PFSK-1 (cell line): ENCODE measurements around the gene ACADM.

Experiments
- FOXP2 ChIP-seq: optimal IDR thresholded peaks from 2 replicates; pipeline ENCODE3; 2011; ENCODE audit warnings: borderline replicate concordance, control low read depth, inconsistent platforms; ENCODE audit not compliant: insufficient read depth; ENCODE audit errors: extremely low read length, extremely low read depth
- POLR2AphosphoS5 ChIP-seq: IDR thresholded peaks from 2 replicates; pipeline ENCODE4 v1.6.1; 2012; ENCODE audit warnings: low read depth, mild to moderate bottlenecking, control low read depth, low read length, moderate library complexity
- SIN3A ChIP-seq: IDR thresholded peaks from 2 replicates; pipeline ENCODE4 v1.6.1; 2012; ENCODE audit warnings: mild to moderate bottlenecking, low read length, moderate library complexity, borderline replicate concordance; ENCODE audit not compliant: insufficient read depth
- TAF1 ChIP-seq: IDR thresholded peaks from 2 replicates; pipeline ENCODE4 v1.6.1; 2012; ENCODE audit warnings: low read length, control low read depth, borderline replicate concordance; ENCODE audit not compliant: insufficient read depth
- TF ChIP-seq, protein P1 (sequence below), 2 experiments: IDR thresholded peaks; 2 replicates each; pipeline versions ENCODE4 v1.6.1 to v1.8.0; 2011 to 2012; ENCODE audit warnings: low read depth in 2 of 2, low read length in 2 of 2, control low read depth in 1 of 2, inconsistent platforms in 1 of 2, mild to moderate bottlenecking in 1 of 2, moderate library complexity in 1 of 2; ENCODE audit not compliant: insufficient read depth in 1 of 2

Gene ACADM

DNA sequence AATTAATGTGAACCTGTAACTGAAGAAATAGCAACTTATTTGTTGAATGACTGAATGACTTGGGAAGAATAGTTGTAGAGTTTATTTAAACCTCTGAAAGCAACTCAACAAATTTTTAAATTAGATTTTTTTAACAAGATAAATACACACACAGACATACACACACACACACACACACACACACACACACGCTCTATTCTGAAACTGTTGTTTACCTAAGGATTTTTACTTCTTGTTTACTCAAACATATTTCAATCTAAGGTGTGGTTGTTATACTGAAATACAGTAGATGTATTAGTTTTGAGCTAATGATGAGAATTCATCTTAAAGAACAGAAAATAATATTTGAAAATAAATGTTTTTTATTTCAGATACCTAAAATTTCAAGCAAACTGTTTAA lies 11.5 kb downstream of the ACADM start:
- TF ChIP-seq FOXP2 (no peak), SIN3A (no peak), TAF1 (no peak), POLR2AphosphoS5 (no peak)
- TF ChIP-seq, protein P1, sequence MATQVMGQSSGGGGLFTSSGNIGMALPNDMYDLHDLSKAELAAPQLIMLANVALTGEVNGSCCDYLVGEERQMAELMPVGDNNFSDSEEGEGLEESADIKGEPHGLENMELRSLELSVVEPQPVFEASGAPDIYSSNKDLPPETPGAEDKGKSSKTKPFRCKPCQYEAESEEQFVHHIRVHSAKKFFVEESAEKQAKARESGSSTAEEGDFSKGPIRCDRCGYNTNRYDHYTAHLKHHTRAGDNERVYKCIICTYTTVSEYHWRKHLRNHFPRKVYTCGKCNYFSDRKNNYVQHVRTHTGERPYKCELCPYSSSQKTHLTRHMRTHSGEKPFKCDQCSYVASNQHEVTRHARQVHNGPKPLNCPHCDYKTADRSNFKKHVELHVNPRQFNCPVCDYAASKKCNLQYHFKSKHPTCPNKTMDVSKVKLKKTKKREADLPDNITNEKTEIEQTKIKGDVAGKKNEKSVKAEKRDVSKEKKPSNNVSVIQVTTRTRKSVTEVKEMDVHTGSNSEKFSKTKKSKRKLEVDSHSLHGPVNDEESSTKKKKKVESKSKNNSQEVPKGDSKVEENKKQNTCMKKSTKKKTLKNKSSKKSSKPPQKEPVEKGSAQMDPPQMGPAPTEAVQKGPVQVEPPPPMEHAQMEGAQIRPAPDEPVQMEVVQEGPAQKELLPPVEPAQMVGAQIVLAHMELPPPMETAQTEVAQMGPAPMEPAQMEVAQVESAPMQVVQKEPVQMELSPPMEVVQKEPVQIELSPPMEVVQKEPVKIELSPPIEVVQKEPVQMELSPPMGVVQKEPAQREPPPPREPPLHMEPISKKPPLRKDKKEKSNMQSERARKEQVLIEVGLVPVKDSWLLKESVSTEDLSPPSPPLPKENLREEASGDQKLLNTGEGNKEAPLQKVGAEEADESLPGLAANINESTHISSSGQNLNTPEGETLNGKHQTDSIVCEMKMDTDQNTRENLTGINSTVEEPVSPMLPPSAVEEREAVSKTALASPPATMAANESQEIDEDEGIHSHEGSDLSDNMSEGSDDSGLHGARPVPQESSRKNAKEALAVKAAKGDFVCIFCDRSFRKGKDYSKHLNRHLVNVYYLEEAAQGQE (IDR thresholded peaks at IDR 0.05; ENCODE audit: insufficient read depth in 1 of 2, low read depth in 2 of 2, low read length in 2 of 2): no peak

- TF ChIP-seq POLR2AphosphoS5 (no peak), TAF1 (no peak), FOXP2 (no peak), SIN3A (no peak)
- TF ChIP-seq, protein P1 (IDR thresholded peaks at IDR 0.05; ENCODE audit: insufficient read depth in 1 of 2, low read depth in 2 of 2, low read length in 2 of 2): no peak
These were observed 17.6 kb downstream of the ACADM start for GRCh38 chr1:75742047-75742625.

GRCh38 chr1:75745276-75745675 lies 20.8 kb downstream of the ACADM start:
- TF ChIP-seq POLR2AphosphoS5: no peak
- no peak for TF ChIP-seq TAF1
- TF ChIP-seq, protein P1 (IDR thresholded peaks at IDR 0.05; ENCODE audit: insufficient read depth in 1 of 2, low read depth in 2 of 2, low read length in 2 of 2): no peak
- TF ChIP-seq FOXP2: no peak
- TF ChIP-seq SIN3A: no peak

DNA sequence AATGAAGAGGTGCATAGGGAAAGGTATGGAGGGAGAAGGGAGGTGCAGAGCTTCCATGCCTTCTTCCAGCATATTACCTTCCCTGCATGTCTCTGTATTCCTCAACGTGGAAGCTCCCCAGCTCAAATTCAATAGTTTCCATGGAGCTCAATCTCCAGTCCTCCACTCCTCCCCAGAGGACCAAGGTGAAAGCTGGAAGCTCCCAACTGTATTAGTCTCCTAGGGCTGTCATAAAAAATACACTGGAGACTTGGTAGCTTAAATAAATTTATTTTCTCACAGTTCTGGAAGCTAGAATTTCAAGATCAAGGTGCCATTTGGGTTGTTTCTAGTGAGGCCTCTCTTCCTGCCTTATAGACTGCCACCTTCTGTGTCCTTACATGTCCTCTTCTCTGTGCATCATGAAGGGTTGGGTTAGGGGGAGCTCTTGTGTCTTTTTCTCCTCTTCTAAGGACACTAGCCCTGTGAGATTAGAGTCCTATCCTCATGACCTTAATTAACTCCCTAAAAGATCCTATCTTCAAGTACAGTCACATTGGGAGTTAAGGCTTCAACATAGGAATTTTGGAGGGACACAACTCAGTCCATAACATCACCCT lies 39.6 kb downstream of the ACADM start:
- TF ChIP-seq TAF1 (no peak), FOXP2 (no peak), POLR2AphosphoS5 (no peak), SIN3A (no peak)
- TF ChIP-seq, protein P1 (IDR thresholded peaks at IDR 0.05; ENCODE audit: insufficient read depth in 1 of 2, low read depth in 2 of 2, low read length in 2 of 2): no peak

- no peak for TF ChIP-seq SIN3A
- no peak for TF ChIP-seq POLR2AphosphoS5
- no peak for TF ChIP-seq FOXP2
- TF ChIP-seq, protein P1 (IDR thresholded peaks at IDR 0.05; ENCODE audit: insufficient read depth in 1 of 2, low read depth in 2 of 2, low read length in 2 of 2): no peak
- no peak for TF ChIP-seq TAF1
These were observed 41.3 kb downstream of the ACADM start for GRCh38 chr1:75765697-75766355.
